Dendritic cell treated with granulocyte-macrophage colony-stimulating factor and Interleukin-4, amounts not matched to agents 40 ng/mL and 50 ng/mL, for 4 days (primary cell): ENCODE results near the gene MYH6.
"Not testable (repeated sequence)": the region's sequence is repeated elsewhere in the genome, so short reads cannot be mapped to it uniquely, and the experiment has no call there.

ENCODE experiments used
- H3K27ac Mint-ChIP-seq: one replicate; pipeline ENCODE4 v1.8.0; 2022; ENCODE audit warnings: mild to moderate bottlenecking, mixed read lengths
- H3K27me3 Mint-ChIP-seq: one replicate; pipeline ENCODE4 v1.8.0; 2022; ENCODE audit warnings: mild to moderate bottlenecking, mixed read lengths
- H3K36me3 Mint-ChIP-seq: one replicate; pipeline ENCODE4 v1.8.0; 2022; ENCODE audit warnings: low read depth, mixed read lengths
- H3K4me1 Mint-ChIP-seq: one replicate; pipeline ENCODE4 v1.8.0; 2022; ENCODE audit warnings: low read depth, mixed read lengths
- H3K4me3 Mint-ChIP-seq: one replicate; pipeline ENCODE4 v1.8.0; 2022; ENCODE audit warnings: mild to moderate bottlenecking, moderate library complexity, mixed read lengths
- H3K9me3 Mint-ChIP-seq: one replicate; pipeline ENCODE4 v1.8.0; 2022; ENCODE audit warnings: mixed read lengths
- intact Hi-C: fragments of 100-400 bp; cut with micrococcal nuclease; formaldehyde crosslinking; loops from one replicate; pipeline ENCODE4 v1.15.0; 2022

The MYH6 gene

GRCh38 chr14:23407516-23408306 is at the start of gene MYH6:
Gene MYH6 (minus strand): TSS chr14:23408273. CDS start chr14:23407223, 1,050 bp downstream.
- H3K36me3 Mint-ChIP-seq: no peaks in the 10 kb centered on the region
- H3K27ac Mint-ChIP-seq: no peak within 1 kb of the TSS
- intact Hi-C loops: no loop called here
- peaks cover 3% of the 10 kb centered on the region for H3K27me3 Mint-ChIP-seq
- peaks cover 5% of the 10 kb centered on the region for H3K4me1 Mint-ChIP-seq
- no peak within 1 kb of the TSS for H3K4me3 Mint-ChIP-seq
- no peaks in the 10 kb centered on the region for H3K9me3 Mint-ChIP-seq

- H3K27ac Mint-ChIP-seq, H3K4me3 Mint-ChIP-seq, intact Hi-C loops, H3K4me1 Mint-ChIP-seq, H3K36me3 Mint-ChIP-seq, H3K9me3 Mint-ChIP-seq: not testable (repeated sequence)
- peaks cover 22% of the 10 kb centered on the region for H3K27me3 Mint-ChIP-seq
These were observed 49.0 kb upstream of the MYH6 start for GRCh38 chr14:23456883-23457586.

DNA sequence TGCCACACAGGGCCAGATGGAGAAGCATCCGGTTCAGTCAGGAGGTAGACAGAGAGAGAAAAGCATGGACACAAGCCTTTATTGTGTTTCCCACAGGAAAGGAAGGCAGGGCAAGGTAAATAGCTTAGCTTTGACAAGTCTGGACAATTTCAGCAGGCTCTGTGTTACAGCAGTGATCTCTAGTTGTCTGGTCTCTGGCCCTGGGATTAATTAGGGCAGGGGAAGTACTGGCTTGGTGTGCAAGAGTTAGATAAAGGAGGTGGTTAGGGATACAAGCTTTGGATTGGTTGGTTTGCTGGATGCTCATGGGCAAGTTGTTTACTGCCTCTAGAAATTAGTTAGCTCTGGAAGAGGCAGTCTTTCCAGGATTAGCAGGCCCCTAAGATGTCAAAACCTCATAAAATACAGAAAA is 46.4 kb upstream of the MYH6 start:
- intact Hi-C loops: no loop called here
- Mint-ChIP-seq H3K4me1 (no peaks in the 10 kb centered on the region), H3K36me3 (no peaks in the 10 kb centered on the region), H3K4me3 (no peak overlapping the region), H3K9me3 (no peaks in the 10 kb centered on the region), H3K27me3 (peaks cover 16% of the 10 kb centered on the region), H3K27ac (no peak overlapping the region)

DNA sequence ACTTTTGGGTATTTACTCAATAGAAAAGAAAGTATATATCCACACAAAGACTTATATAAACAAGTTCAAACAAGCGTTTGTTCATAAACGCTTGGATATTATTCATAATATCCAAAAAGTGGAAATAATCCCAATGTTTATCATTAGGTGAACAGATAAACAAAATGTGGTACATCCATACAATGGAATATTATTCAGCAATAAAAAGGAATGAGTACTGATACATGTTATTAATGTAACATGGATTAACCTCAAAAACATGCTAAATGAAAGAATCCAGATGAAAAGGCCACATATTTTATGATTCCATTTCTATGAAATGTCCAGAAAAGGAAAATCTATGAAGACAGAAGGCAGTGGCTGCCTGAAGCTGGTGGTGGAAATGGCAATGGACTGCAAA is 44.2 kb upstream of the MYH6 start:
- no peaks in the 10 kb centered on the region for H3K9me3 Mint-ChIP-seq
- no peaks in the 10 kb centered on the region for H3K4me1 Mint-ChIP-seq
- H3K4me3 Mint-ChIP-seq: no peak overlapping the region
- intact Hi-C loops: no loop called here
- H3K27me3 Mint-ChIP-seq: peaks cover 10% of the 10 kb centered on the region
- H3K36me3 Mint-ChIP-seq: no peaks in the 10 kb centered on the region
- no peak overlapping the region for H3K27ac Mint-ChIP-seq

- Mint-ChIP-seq H3K9me3 (no peaks in the 10 kb centered on the region), H3K36me3 (no peaks in the 10 kb centered on the region), H3K4me3 (no peak overlapping the region), H3K4me1 (no peaks in the 10 kb centered on the region), H3K27ac (no peak overlapping the region), H3K27me3 (peaks cover 8% of the 10 kb centered on the region)
- intact Hi-C loops: no loop called here
These were observed 42.3 kb upstream of the MYH6 start for GRCh38 chr14:23450379-23450778.

DNA sequence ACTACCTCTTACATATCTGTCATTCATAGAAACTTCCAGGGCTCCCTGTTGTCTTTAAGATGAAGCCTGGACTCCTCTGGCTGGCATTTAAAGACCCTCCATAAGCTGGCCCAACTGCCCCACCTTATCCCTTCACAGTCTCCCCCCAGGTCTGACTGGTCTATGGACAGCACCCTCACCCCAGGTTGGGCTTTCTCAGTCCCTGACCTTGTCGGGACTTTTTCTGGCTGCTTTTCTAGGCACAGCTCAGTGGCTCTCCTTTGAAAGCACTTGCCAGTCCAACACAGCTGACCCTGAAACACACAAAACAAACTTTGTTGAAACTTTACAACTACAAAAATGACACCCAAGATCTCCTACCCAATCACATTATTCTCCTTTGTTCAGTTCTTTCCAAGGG is 41.2 kb upstream of the MYH6 start:
- intact Hi-C loops: no loop called here
- Mint-ChIP-seq H3K27me3 (peaks cover 7% of the 10 kb centered on the region), H3K4me1 (no peaks in the 10 kb centered on the region), H3K36me3 (no peaks in the 10 kb centered on the region), H3K27ac (no peak overlapping the region), H3K9me3 (no peaks in the 10 kb centered on the region), H3K4me3 (no peak overlapping the region)

- Mint-ChIP-seq H3K27ac (no peak overlapping the region), H3K9me3 (no peaks in the 10 kb centered on the region), H3K4me1 (no peaks in the 10 kb centered on the region), H3K27me3 (peaks cover 9% of the 10 kb centered on the region), H3K36me3 (no peaks in the 10 kb centered on the region), H3K4me3 (no peak overlapping the region)
- intact Hi-C loops: no loop called here
These were observed 39.6 kb upstream of the MYH6 start for GRCh38 chr14:23447361-23448350.

DNA sequence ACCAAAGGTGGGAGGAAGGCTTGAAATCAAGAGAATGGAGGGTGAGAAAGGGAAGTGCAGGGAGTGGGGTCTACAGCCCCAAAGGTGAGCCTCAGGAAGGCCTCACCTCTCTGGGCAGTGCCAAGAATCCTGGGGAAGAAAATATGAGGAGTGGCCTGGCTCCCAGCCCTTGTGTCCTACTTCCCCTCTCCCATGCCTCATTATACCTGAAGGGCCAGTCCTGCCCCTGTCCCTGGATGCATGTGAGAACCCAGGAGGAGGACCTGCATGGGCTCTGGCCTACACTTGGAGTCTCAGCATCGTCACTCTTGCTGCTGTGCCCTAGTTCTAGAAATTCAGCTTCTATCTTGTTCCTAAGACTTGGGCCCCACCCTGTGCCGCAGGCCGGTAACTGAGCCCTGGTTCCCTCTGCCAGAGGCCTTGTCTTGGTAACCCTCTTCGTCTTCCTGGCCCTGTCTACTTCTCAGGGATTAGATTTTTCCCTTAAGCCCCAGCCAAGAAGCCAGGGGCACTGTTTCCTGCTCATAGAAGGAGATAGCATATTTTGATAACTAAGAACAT is 38.3 kb upstream of the MYH6 start:
- H3K36me3 Mint-ChIP-seq: no peaks in the 10 kb centered on the region
- H3K9me3 Mint-ChIP-seq: no peaks in the 10 kb centered on the region
- H3K27me3 Mint-ChIP-seq: peaks cover 14% of the 10 kb centered on the region
- intact Hi-C loops: no loop called here
- no peak overlapping the region for H3K27ac Mint-ChIP-seq
- no peaks in the 10 kb centered on the region for H3K4me1 Mint-ChIP-seq
- H3K4me3 Mint-ChIP-seq: no peak overlapping the region

DNA sequence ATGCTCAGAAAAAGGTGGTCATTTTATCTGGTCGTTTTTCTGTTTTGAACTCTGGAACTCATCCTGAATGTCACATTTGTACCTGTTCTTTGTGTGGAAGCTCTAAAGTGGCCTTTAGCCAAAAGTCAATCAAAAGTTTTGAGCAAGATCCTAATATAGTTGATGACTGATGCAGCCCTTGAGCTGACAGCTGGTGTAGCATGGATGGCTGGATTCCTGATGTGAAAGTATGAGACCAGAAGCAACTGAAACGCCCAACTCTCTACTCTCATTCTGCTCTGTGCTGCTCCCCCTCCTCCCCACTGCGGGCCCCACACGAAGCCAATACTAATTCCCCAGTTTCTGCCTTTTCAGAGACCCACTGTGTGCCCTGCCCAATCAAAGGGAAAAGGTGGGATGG is 37.7 kb upstream of the MYH6 start:
- intact Hi-C loops: no loop called here
- Mint-ChIP-seq H3K27ac (no peak overlapping the region), H3K4me3 (no peak overlapping the region), H3K9me3 (no peaks in the 10 kb centered on the region), H3K27me3 (peaks cover 15% of the 10 kb centered on the region), H3K4me1 (no peaks in the 10 kb centered on the region), H3K36me3 (no peaks in the 10 kb centered on the region)

GRCh38 chr14:23444314-23444713 is 36.2 kb upstream of the MYH6 start:
- Mint-ChIP-seq H3K27ac (no peak overlapping the region), H3K9me3 (no peaks in the 10 kb centered on the region)

GRCh38 chr14:23443881-23444280 is 35.8 kb upstream of the MYH6 start:
- Mint-ChIP-seq H3K9me3 (no peaks in the 10 kb centered on the region), H3K27me3 (peaks cover 12% of the 10 kb centered on the region), H3K27ac (no peak overlapping the region), H3K36me3 (no peaks in the 10 kb centered on the region), H3K4me1 (no peaks in the 10 kb centered on the region), H3K4me3 (no peak overlapping the region)
- intact Hi-C loops: no loop called here

More at GRCh38 chr14:23444314-23444713, 36.2 kb upstream of the MYH6 start:
- H3K4me1 Mint-ChIP-seq: no peaks in the 10 kb centered on the region
- no peaks in the 10 kb centered on the region for H3K36me3 Mint-ChIP-seq
- H3K4me3 Mint-ChIP-seq: no peak overlapping the region
- peaks cover 13% of the 10 kb centered on the region for H3K27me3 Mint-ChIP-seq
- intact Hi-C loops: no loop called here

GRCh38 chr14:23443411-23443812 is 35.3 kb upstream of the MYH6 start:
- H3K4me3 Mint-ChIP-seq: no peak overlapping the region
- no peaks in the 10 kb centered on the region for H3K36me3 Mint-ChIP-seq
- H3K9me3 Mint-ChIP-seq: no peaks in the 10 kb centered on the region
- no peak overlapping the region for H3K27ac Mint-ChIP-seq
- no peaks in the 10 kb centered on the region for H3K4me1 Mint-ChIP-seq
- H3K27me3 Mint-ChIP-seq: peaks cover 12% of the 10 kb centered on the region
- intact Hi-C loops: no loop called here

DNA sequence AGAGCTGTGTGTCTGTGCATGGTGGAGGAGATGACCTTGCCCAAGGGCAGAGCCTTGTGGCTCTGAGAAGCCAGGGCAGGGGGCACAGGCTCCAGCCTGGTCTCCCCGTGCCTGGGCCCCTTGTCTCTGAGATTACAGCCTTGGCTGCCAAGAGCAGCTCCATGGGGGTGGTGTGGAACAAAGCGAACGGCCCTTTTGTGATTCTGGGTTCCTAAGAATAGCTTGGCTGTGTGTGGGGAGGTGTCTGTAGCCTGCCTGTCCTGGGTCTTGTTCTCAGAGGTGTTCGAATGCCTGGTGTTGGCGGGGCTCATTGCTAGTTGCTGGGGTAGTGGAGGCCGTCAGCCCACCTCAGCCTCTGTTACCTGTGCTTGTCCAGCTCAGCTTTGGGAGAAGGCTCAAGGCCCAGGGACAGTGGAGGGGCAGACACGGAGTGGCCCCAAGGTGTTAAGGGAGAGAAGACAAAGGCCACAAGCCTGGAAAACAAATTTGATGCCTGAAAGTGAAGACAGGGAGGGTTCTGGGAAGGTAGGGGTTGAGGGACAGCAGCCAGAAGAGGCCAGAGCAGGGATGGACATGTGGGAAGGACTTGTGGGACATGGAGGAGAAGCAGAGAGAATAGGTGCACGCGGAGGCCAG is 34.8 kb upstream of the MYH6 start:
- Mint-ChIP-seq H3K4me3 (no peak overlapping the region), H3K4me1 (no peaks in the 10 kb centered on the region), H3K27me3 (peaks cover 12% of the 10 kb centered on the region), H3K36me3 (no peaks in the 10 kb centered on the region), H3K27ac (no peak overlapping the region), H3K9me3 (no peaks in the 10 kb centered on the region)
- intact Hi-C loops: no loop called here
